Stimulated activated CD8-positive, alpha-beta memory T cell treated with anti-CD3 and anti-CD28 coated beads, Interleukin-4, amount 100 ng/mL, for 48 hours (primary cell): ENCODE measurements around the gene PABPN1.

Source experiments
- DNase-seq: peaks from one replicate; pipeline ENCODE4 v3.0.0-alpha.2; 2020

Gene PABPN1

GRCh38 chr14:23327947-23328744 is 6.9 kb downstream of the PABPN1 start:
- DNase-seq, result peak; percentile 74

GRCh38 chr14:23335623-23336022 is 14.4 kb downstream of the PABPN1 start:
- DNase-seq, result no peak

GRCh38 chr14:23339506-23340268 is 18.4 kb downstream of the PABPN1 start:
- DNase-seq, result no peak

GRCh38 chr14:23344481-23344880 is 23.2 kb downstream of the PABPN1 start:
- no peak for DNase-seq

- no peak for DNase-seq
Observed at GRCh38 chr14:23345987-23346692, 24.9 kb downstream of the PABPN1 start.

GRCh38 chr14:23346693-23347405 is 25.6 kb downstream of the PABPN1 start:
- DNase-seq, result no peak

- DNase-seq, result no peak
Observed at GRCh38 chr14:23347406-23348296, 26.4 kb downstream of the PABPN1 start.

- DNase-seq, result no peak
Observed at GRCh38 chr14:23348297-23348655, 27.0 kb downstream of the PABPN1 start.

GRCh38 chr14:23349156-23349845 is 28.0 kb downstream of the PABPN1 start:
- no peak for DNase-seq

- DNase-seq, result no peak
Observed at GRCh38 chr14:23351681-23352505, 30.6 kb downstream of the PABPN1 start.

- peak; percentile 59 for DNase-seq
Observed at GRCh38 chr14:23352506-23353432, 31.5 kb downstream of the PABPN1 start, which contains the start of gene SLC22A17. Gene SLC22A17, minus strand, starts transcription at chr14:23352887.

- DNase-seq, result no peak
Observed at GRCh38 chr14:23353433-23353780, 32.1 kb downstream of the PABPN1 start.

GRCh38 chr14:23354990-23355389 is 33.7 kb downstream of the PABPN1 start:
- DNase-seq, result no peak

GRCh38 chr14:23355871-23356435 is 34.7 kb downstream of the PABPN1 start:
- no peak for DNase-seq

- no peak for DNase-seq
Observed at GRCh38 chr14:23356662-23357061, 35.4 kb downstream of the PABPN1 start.

- DNase-seq, result no peak
Observed at GRCh38 chr14:23357261-23357660, 36.0 kb downstream of the PABPN1 start.

GRCh38 chr14:23358042-23358441 is 36.8 kb downstream of the PABPN1 start:
- DNase-seq, result no peak

- DNase-seq, result no peak
Observed at GRCh38 chr14:23358553-23359166, 37.4 kb downstream of the PABPN1 start.
